Measurements from ENCODE around the gene FCRL3.

Gene FCRL3

GRCh38 chr1:157648317-157648716, 52.3 kb downstream of the FCRL3 start:
- no peak overlapping the region for H3K27ac Mint-ChIP-seq
- no peak for ATAC-seq
- no peaks in the 10 kb centered on the region for H3K27me3 Mint-ChIP-seq
- no peaks in the 10 kb centered on the region for H3K36me3 Mint-ChIP-seq
- no peaks in the 10 kb centered on the region for H3K9me3 Mint-ChIP-seq
- peaks cover 40% of the 10 kb centered on the region for H3K4me1 Mint-ChIP-seq
- no peak overlapping the region for H3K4me3 Mint-ChIP-seq

DNA sequence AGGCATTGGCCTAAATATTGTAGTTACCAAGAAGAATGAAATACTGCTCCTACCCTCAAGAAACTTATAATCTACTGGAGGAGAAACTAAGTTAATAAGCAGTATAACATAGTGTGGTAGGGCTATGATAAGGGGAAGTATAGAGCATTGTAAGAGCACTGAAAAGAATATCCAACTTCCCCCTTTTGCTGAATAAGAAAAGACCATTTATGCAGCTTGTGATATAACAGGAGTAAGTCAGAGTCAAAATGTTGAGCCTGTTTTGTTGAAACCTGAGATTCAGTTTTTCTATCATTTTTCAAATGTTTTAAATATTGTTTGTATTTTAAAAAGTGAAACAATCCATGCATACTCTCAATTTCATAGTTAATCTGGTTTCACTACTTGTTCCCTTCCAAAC, 54.4 kb downstream of the FCRL3 start:
- H3K36me3 Mint-ChIP-seq = no peaks in the 10 kb centered on the region
- peaks cover 18% of the 10 kb centered on the region for H3K4me1 Mint-ChIP-seq
- H3K9me3 Mint-ChIP-seq = no peaks in the 10 kb centered on the region
- H3K4me3 Mint-ChIP-seq = no peak overlapping the region
- peak overlapping the region; percentile 34 for H3K27ac Mint-ChIP-seq
- ATAC-seq = peak; percentile 73
- H3K27me3 Mint-ChIP-seq = no peaks in the 10 kb centered on the region

- peaks cover 25% of the 10 kb centered on the region for H3K4me1 Mint-ChIP-seq
- H3K4me3 Mint-ChIP-seq = no peak overlapping the region
- H3K27me3 Mint-ChIP-seq = no peaks in the 10 kb centered on the region
- H3K36me3 Mint-ChIP-seq = no peaks in the 10 kb centered on the region
- no peak for ATAC-seq
- no peak overlapping the region for H3K27ac Mint-ChIP-seq
- no peaks in the 10 kb centered on the region for H3K9me3 Mint-ChIP-seq
Observed at GRCh38 chr1:157641177-157641576, 59.4 kb downstream of the FCRL3 start.

DNA sequence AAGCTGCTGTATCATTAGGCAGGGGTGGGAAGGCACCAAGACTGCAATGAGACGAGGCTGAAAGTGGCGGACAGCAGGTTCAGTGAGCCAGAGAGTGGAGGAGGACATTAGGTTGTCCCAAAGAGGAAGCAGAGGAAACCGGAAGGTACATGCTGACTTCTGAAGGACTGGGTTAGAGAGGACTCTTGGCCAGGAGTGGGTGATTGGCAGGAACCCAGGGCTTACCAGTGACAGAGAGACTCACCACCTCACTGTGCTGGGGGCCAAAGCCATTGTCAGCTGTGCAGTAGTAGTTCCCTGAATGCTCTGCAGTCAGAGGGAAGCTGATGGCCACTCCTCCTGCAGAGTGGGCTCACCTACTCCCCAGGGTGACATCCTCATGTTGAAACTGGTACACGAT, 60.8 kb downstream of the FCRL3 start:
- ATAC-seq = no peak
- H3K36me3 Mint-ChIP-seq = no peaks in the 10 kb centered on the region
- no peaks in the 10 kb centered on the region for H3K27me3 Mint-ChIP-seq
- H3K27ac Mint-ChIP-seq = no peak overlapping the region
- H3K4me1 Mint-ChIP-seq = peaks cover 13% of the 10 kb centered on the region
- H3K4me3 Mint-ChIP-seq = no peak overlapping the region
- H3K9me3 Mint-ChIP-seq = no peaks in the 10 kb centered on the region

DNA sequence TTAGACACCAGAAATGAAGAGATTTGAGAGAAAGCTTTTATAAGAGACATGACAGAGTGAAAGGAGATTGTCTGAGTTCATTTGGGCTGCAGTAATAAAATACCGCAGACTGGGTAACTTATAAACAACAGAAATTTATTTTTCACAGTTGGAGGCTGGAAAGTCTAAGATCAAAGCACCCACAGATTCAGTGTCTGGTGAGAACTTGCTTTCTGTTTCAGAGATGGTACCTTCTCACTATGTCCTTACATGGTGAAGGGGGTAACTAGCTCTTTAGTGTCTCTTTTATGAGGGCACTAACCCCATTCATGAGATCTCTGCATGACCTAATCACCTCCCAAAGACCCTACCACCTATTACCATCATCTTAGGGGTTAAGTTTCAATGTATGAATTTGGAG, 71.8 kb downstream of the FCRL3 start:
- H3K4me1 Mint-ChIP-seq = peaks cover 21% of the 10 kb centered on the region
- no peaks in the 10 kb centered on the region for H3K9me3 Mint-ChIP-seq
- H3K4me3 Mint-ChIP-seq = no peak overlapping the region
- no peak for ATAC-seq
- no peaks in the 10 kb centered on the region for H3K36me3 Mint-ChIP-seq
- no peak overlapping the region for H3K27ac Mint-ChIP-seq
- H3K27me3 Mint-ChIP-seq = no peaks in the 10 kb centered on the region

All from stimulated activated memory B cell treated with anti-CD40 and anti-IgM and Interleukin-4, amounts not matched to agents 10 μg/mL and 1 μg/mL and 100 μg/mL, for 72 hours (primary cell).